ENCODE data around the gene MAP2.

DNA sequence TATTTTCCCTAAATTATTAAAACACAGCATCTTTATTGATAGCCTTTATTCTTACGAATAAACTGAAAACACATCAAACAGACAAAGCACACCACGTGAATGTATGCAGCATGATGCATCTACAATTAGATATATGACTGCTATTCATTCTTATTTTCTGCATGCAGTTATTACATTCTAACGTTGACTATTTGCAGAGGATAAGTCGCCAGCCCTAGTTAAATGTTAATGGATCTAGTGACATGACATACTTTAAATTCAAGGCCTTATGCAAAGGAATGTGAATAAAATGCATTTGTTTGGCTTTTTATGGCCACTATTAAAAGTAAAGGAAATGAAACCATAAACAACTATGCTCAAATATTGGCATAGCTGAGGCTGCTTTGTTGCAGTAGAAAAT, 172.4 kb downstream of the MAP2 start:
- TF ChIP-seq, protein P1, sequence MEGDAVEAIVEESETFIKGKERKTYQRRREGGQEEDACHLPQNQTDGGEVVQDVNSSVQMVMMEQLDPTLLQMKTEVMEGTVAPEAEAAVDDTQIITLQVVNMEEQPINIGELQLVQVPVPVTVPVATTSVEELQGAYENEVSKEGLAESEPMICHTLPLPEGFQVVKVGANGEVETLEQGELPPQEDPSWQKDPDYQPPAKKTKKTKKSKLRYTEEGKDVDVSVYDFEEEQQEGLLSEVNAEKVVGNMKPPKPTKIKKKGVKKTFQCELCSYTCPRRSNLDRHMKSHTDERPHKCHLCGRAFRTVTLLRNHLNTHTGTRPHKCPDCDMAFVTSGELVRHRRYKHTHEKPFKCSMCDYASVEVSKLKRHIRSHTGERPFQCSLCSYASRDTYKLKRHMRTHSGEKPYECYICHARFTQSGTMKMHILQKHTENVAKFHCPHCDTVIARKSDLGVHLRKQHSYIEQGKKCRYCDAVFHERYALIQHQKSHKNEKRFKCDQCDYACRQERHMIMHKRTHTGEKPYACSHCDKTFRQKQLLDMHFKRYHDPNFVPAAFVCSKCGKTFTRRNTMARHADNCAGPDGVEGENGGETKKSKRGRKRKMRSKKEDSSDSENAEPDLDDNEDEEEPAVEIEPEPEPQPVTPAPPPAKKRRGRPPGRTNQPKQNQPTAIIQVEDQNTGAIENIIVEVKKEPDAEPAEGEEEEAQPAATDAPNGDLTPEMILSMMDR (conservative IDR thresholded peaks at IDR 0.05) = no peak
- no peak for TF ChIP-seq EZH2 (IDR thresholded peaks at IDR 0.05; ENCODE audit: low read depth)

All from PC-9 (cell line).